HG03060 (cell line): ENCODE results near the gene CDH8.
"Not testable (repeated sequence)": the region's sequence is repeated elsewhere in the genome, so short reads cannot be mapped to it uniquely, and the experiment has no call there.

Experiments
- ATAC-seq: cut with Tn5 transposase; IDR thresholded peaks from one replicate; pipeline ENCODE4 v1.9.1; 2021; ENCODE audit warnings: low read depth, moderate number of reproducible peaks; ENCODE audit not compliant: unreplicated experiment

Gene CDH8

GRCh38 chr16:61871837-61872777 lies 164.1 kb downstream of the CDH8 start:
- no peak for ATAC-seq

GRCh38 chr16:61862221-61863155 lies 173.8 kb downstream of the CDH8 start:
- no peak for ATAC-seq

- ATAC-seq, result no peak
Observed at GRCh38 chr16:61858988-61859387, 177.2 kb downstream of the CDH8 start.

- no peak for ATAC-seq
Observed at GRCh38 chr16:61842666-61843065, 193.6 kb downstream of the CDH8 start.

- no peak for ATAC-seq
Observed at GRCh38 chr16:61836804-61837393, 199.3 kb downstream of the CDH8 start.

DNA sequence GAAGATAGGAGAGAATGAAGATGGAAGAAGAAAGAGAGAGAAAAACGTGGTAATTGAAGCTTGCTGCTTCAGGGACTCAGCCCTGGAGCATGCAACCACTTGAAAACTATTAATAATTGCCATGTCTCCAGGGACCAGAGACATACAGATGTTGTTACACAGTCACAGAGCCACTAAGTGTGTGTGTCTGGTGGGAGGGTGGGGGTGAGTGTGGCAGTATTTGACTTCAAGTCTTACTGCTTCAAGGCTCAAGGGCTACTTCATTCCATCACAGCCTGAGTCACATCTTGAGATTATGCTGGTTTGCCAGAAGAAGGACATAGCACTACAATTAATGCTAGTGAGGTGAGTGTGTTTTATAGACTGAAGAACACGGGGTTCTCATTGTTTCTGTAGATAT lies 202.2 kb downstream of the CDH8 start:
- ATAC-seq, result no peak

- no peak for ATAC-seq
Observed at GRCh38 chr16:61831351-61831917, 204.8 kb downstream of the CDH8 start.

GRCh38 chr16:61829631-61830030 lies 206.6 kb downstream of the CDH8 start:
- ATAC-seq, result no peak

DNA sequence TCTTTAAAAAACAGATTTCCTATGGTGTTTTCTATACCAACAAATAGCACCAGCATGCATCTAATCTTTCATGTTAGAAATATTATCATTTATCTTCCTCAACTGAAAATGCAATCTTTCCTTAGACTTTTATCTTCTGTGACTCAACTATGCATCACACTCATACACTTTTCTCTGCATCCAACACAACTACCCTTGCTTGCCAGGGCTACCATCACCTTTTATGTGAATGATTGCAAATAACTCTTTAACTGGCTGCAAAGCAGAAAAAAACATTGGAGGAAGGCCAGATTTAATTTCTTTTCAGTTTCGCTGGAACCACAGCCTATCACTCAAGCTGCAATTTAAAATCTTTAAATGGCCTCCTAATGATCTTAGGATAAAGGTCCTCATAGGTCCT lies 212.9 kb downstream of the CDH8 start:
- ATAC-seq, result no peak

GRCh38 chr16:61820820-61821219 lies 215.4 kb downstream of the CDH8 start:
- ATAC-seq, result no peak

DNA sequence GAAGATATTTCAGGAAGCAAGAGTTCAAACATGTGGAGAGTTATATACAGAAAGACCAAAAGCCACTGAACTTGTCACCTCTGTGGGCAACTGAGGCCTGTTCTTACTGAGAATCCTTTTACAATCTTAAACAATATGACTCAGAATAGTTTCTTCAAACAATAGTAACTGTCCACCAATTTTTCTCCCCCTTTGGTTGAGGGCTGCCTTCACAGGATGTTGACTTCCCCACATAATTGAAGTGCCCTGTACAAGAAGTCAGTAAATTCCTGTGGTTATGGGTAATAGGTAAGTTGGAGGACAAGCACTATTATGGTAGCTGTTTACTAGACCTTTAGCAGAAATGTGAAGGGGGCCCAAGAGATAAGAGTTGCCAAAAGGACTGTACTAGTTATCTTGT lies 215.8 kb downstream of the CDH8 start:
- ATAC-seq, result no peak

DNA sequence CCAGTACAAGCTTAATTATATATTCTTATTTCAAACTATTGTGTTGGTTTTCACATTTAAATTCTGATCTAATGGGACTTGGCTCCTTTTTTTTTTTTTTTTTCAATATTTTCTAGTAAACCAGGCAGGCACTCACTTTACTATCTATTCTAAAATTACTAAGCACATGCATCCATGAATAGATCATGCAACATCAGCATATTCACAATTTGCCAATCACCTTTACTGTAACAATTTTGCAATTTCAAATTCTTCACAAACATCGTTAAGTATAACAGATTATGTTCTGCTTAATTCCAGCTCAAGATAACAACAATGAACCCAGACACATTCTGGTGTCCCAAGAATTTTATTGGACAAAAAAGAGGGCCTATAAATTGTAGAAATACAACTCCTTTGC lies 217.4 kb downstream of the CDH8 start:
- no peak for ATAC-seq

GRCh38 chr16:61817583-61818278 lies 218.5 kb downstream of the CDH8 start:
- no peak for ATAC-seq

- ATAC-seq, result no peak
Observed at GRCh38 chr16:61814726-61815347, 221.4 kb downstream of the CDH8 start.

DNA sequence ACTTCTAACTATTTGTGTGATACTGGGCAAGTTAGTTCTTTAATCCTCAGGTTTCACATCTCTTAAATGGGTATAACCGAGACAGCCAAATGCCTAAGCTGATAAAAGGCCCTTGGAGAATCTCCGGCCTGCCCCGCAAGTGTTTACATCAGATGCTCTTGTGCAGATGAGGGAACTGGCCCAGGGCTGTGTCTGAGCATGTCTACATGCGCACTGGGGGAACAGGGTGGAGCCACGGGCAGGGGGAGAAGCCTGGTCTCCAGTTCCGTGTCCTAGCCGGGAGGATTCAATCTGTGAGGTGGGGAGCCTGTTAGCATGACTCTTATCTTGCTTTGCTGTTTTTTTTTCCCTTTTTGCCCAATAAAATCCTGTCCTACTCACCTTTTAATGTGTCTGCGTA lies 222.9 kb downstream of the CDH8 start:
- no peak for ATAC-seq

DNA sequence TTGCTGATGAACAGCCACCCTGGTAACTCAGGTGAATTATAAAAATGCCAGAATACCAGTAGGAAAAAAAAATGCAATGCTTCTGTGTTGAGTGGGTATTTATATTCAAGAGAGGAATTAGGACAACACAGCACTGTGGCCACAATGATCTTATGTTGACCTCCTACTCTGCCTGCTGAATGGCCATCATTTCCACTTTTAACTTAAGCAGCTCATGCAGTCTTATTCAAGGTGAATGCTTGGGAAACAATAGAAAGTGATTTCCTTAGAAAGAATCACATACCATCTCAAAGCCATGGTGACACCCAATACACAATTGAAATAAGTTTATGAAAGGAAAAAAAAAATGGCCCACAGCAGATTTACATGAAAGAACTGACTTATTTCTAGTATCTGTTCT lies 224.0 kb downstream of the CDH8 start:
- no peak for ATAC-seq

DNA sequence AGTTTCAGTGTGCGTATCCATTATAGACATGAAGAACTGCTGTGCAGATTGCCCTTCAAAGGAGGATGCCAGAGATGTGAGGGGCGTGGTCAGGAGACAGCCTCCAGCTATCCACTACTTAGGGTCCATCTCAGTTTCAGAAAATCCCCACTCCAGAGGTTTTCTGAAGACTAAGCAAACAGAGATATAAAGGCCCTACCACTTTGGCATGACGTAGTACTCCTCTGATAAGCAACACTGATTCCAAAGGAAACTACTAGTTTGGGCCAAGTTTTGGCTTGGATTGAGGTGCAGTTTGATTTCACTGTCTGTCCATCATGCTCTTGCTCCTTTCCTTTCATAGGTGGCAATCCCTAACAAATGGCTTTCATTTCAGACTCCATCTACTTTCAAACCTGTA lies 228.7 kb downstream of the CDH8 start:
- ATAC-seq, result no peak

- ATAC-seq, result not testable (repeated sequence)
Observed at GRCh38 chr16:61801217-61801616, 235.0 kb downstream of the CDH8 start.

GRCh38 chr16:61798741-61799140 lies 237.5 kb downstream of the CDH8 start:
- no peak for ATAC-seq
